Jurkat, Clone E6-1 (cell line): ENCODE results near the gene MAP3K5.
"Not testable (repeated sequence)": the region's sequence is repeated elsewhere in the genome, so short reads cannot be mapped to it uniquely, and the experiment has no call there.

Experiments
- DNase-seq: peaks from one replicate; pipeline ENCODE4 v3.0.0-alpha.2; 2011; ENCODE audit warnings: low read depth, low spot score
- H3K4me3 ChIP-seq: 2 replicates; pipeline ENCODE4 v1.5.1; 2011; ENCODE audit warnings: mild to moderate bottlenecking, low read length, control low read depth, moderate library complexity

MAP3K5 gene

DNA sequence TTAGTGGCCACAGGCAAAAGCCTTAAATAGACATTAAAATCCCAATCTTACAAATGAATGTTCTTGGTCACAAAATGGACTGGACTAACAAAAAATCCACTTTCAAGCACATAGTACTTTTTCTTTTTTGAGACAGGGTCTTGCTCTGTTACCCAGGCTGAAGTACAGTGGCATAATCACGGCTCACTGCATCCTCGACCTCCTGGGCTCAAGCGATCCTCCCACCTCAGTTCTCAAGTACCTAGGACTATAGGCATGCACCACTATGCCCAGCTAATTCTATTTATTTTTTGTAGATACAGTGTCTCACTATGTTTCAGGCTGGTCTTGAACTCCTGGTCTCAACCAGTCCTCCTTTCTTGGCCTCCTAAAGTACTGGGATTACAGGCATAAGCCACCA is 59.4 kb downstream of the MAP3K5 start:
- H3K4me3 ChIP-seq, result no peak overlapping the region
- DNase-seq, result no peak

DNA sequence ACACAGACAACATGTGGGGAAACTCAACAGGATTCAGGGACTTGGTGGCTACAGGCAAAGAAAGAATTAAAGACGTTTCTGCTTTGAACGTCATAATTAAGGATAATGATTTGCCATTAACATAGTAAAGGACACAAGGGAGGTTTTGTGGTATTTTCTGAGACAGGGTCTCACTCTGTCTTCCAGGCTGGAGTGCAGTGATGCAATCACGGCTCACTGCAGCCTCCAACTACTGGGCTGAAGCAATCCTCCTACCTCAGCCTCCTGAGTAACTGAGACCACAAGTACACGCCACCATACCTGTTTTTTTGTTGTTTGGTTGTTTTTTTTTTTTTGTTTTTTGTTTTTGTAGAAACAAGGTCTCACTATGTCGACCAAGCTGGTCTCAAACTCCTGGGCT is 62.4 kb downstream of the MAP3K5 start:
- no peak for DNase-seq
- H3K4me3 ChIP-seq, result no peak overlapping the region

GRCh38 chr6:136728976-136729515 is 63.2 kb downstream of the MAP3K5 start:
- H3K4me3 ChIP-seq, result no peak overlapping the region
- no peak for DNase-seq

GRCh38 chr6:136728033-136728939 is 64.0 kb downstream of the MAP3K5 start:
- H3K4me3 ChIP-seq, result no peak overlapping the region
- no peak for DNase-seq

DNA sequence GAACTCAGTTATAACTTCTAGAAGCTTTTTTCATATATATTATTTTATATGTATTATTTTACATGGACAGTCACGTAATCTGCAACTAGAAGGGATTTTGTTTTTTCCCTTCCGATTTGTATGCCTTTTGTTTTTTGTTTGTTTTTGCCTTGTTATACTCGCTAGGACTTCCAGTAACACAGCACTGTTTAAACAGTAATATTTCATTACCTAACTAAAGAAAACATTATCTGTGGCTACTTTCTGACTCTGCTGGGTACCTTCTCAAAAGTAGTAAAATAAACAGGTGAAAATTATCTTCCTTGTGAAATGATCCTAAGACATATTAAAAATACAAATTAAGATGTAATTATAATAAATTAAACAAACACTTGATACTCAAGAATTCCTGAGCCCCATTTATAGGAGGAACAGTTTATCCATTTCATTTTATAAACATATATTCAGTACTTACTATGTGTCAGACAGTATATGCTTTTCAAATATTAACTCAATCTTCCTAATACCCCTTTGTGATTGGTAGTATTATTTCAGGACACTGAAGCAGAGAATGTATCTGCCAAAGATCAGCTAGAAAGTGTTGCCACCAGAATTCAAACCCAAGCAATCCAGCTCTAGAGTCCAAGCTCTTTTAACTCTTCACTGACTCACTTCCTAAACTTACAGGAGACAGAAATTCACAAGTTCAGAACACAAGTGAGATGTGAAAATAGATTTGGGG is 65.3 kb downstream of the MAP3K5 start:
- no peak for DNase-seq
- no peak overlapping the region for H3K4me3 ChIP-seq

DNA sequence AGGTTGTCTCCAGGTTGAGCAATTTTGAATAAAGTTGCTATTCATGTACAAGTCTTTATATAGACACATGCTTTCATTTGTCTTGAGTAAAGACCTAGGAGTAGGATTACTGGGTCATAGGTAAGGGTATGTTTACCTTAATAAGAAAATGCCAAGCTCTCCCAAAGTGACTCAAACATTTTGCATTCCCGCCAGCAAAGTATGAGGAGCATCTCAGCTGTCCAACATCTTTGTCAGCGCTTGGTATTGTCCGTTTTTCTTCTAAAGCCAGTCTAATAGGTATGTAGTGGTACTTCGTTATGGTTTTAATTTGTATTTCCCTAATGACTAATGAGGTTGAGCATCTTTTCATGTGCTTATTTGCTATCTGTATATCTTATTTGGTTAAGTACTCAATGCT is 67.2 kb downstream of the MAP3K5 start:
- H3K4me3 ChIP-seq, result no peak overlapping the region
- no peak for DNase-seq

GRCh38 chr6:136723780-136724179 is 68.5 kb downstream of the MAP3K5 start:
- DNase-seq, result peak; percentile 29
- H3K4me3 ChIP-seq, result no peak overlapping the region

DNA sequence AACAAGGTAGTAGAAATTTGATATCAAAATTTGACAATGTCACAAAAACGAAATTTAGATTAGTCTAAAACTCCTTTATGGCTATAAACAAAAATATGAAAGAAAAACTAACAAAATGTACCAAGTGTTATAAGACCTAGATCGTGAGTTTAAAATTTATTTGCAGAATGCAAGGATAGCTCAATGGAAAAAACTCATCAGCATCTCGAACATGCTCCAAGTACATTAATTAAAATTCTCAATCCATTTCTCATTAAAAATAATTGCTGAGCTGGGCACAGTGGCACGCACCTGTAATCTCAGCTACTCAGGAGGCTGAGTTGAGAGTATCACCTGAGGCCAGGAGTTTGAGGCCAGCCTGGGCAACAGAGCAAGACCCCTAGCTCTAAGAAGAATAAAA is 70.8 kb downstream of the MAP3K5 start:
- no peak overlapping the region for H3K4me3 ChIP-seq
- DNase-seq, result no peak

DNA sequence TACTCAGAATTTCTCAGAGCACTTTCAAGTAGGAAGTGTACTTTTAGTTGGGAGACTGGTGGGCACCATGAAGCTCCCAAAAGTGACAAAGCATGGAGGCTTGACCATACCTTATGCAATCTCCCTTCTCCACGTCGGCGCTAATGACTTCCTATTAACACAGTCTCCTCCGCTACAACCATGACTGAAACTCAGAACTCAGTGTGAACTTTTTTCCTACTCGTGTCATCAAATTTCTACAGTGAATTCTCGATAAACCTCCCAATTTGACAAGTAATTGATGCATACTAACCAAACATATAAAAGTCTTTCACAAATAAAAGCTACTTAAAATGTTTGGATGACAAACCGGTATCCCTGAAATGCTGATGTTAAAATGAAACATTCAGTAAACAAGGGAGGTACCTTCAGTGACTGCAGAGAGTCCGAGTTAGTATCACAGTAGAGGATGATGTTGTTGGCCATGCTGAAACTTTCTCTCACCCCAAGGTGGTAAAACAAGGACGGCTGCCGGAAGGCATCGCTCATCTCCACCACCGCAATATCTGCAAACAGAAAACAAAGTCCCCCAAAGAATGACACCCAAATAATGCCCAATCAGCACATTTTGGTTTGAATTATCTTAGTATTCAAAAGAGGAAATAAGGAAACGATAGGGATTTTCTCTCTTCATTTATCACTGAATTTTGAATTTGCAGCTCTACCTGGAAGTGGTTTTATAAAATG is 72.1 kb downstream of the MAP3K5 start:
- H3K4me3 ChIP-seq, result no peak overlapping the region
- DNase-seq, result no peak

DNA sequence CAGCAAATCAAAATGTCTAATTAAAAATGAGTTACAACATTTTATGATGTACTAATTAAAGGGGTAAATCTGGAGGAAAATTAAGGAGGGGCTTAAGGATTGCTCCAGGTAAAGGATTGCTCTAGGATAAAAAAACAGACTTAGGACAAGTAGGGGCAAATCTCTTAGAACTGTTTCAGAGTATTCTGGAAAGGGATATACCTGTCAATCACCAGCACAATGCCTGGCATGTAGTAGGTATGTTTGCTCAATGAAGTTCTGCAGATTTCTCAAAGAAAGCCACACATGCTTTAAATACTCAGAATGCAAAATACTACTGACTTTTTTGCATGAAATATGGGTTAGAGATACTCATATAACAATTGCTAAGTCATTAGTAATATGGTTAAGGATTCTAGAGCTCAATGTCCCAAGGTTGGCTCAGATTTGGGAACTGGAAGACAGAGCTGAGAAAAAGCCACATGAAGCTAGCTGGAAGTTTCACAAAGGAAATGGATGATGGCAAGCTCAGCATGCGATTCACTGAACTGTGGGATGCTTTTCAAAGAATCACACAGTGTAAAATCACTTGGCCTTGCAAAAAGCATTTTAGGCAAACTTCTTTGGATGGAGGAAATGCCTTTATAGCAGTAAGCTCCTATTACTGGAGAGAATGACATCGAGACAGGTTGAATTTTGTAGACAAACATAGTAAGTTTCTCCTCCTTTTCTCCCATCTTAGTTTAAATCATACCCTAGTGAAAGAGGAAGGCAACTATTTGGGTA is 72.8 kb downstream of the MAP3K5 start:
- H3K4me3 ChIP-seq, result no peak overlapping the region
- DNase-seq, result no peak

- no peak for DNase-seq
- H3K4me3 ChIP-seq, result no peak overlapping the region
Measured at GRCh38 chr6:136718476-136718875, 73.8 kb downstream of the MAP3K5 start.

GRCh38 chr6:136717716-136717990 is 74.6 kb downstream of the MAP3K5 start:
- H3K4me3 ChIP-seq, result no peak overlapping the region
- no peak for DNase-seq

DNA sequence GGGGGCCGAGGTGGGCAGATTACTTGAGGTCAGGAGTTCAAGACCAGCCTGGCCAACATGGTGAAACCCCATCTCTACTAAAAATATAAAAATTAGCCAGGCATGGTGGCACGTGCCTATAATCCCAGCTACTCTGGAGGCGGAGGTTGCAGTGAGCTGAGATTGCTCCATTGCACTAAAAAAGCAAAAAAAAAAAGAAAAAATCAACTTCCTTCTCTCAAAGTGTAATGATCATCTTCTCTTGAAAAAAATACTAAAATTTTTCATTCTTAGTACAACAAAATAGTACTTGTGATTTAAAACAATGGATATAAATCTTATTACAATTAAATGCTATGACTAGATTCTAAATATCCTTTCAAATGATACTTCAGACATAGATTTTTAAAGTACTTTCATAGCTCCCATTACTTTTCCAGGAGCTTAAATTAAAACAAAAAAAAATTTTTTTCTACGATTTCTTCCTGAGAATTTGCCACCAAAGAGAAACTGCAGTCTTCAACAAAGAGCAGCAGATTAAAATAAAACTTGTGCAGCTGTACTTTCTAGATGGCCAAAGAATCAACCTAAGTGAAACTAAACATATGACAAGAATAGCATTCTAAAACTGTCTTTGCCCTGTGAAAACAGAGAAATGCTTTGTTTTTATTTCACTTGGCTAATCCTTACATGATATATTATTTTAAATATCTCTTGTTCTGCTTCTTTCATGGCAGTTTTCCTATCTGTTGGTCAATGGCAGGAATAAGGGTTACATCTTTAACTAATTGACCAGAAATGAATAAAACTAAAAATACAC is 75.2 kb downstream of the MAP3K5 start:
- DNase-seq, result no peak
- H3K4me3 ChIP-seq, result no peak overlapping the region

DNA sequence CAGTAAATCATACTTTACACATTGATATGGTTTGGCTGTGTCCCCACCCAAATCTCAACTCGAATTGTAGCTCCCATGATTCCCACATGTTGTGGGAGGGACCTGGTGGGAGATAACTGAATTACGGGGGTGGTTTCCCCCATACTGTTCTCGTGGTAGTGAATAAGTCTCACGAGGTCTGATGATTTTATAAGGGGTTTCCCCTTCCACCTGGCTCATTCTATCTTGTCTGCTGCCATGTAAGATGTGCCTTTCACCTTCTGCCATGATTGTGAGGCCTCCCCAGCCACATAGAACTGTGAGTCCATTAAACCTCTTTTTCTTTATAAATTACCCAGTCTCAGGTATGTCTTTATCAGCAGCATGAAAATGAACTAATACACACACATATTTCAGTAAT is 79.6 kb downstream of the MAP3K5 start:
- not testable (repeated sequence) for H3K4me3 ChIP-seq, DNase-seq

GRCh38 chr6:136711644-136712043 is 80.6 kb downstream of the MAP3K5 start:
- H3K4me3 ChIP-seq, result no peak overlapping the region
- no peak for DNase-seq

GRCh38 chr6:136710877-136711552 is 81.3 kb downstream of the MAP3K5 start:
- H3K4me3 ChIP-seq, result no peak overlapping the region
- DNase-seq, result no peak

- DNase-seq, result no peak
- no peak overlapping the region for H3K4me3 ChIP-seq
Measured at GRCh38 chr6:136709429-136709828, 82.8 kb downstream of the MAP3K5 start.

DNA sequence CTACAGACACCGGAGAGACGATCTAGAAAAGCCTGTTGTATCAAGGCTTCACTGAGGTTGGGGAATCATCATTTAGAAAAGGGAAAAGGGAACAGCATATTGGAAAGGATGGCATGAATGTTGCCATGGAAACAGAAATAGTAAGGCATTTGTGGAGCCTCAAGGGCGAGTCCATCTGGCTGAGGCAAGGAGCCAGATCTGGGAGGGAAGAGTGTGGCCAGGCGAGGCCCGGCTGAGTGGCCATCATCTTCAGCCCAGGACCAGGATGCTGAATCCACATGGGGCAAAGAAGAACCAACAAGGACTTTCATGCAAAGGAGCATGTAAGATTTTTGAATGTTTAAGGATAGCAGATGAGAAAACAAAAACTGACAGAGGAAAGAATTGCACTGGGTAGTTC is 85.8 kb downstream of the MAP3K5 start:
- DNase-seq, result no peak
- no peak overlapping the region for H3K4me3 ChIP-seq
